Prostate gland (tissue), 2 donors: Measurements from ENCODE around the gene PCF11. TPM values are rescaled to one million over a fixed set of nuclear protein-coding genes. Genes with fewer than 3 reads are reported as not detected.

Experiments used
- DNase-seq: peaks from one replicate; pipeline ENCODE4 v3.0.0-alpha.2; 2019; ENCODE audit warnings: low spot score
- H3K27ac ChIP-seq, 2 donors: fragments of 200-600 bp; sonication (generic); 2 replicates each; pipeline ENCODE4 v1.5.1; 2017 to 2019
- H3K27me3 ChIP-seq: fragments of 200-600 bp; sonication (generic); replicated peaks from 2 replicates; pipeline ENCODE4 v1.5.1; 2019; ENCODE audit not compliant: insufficient read depth
- H3K36me3 ChIP-seq, 2 donors: fragments of 200-600 bp; sonication (generic); 1 replicate in 1 of 2; 2 replicates in 1 of 2; pipeline versions ENCODE4 v1.5.1 to v1.8.1; 2017 to 2019
- H3K4me1 ChIP-seq: fragments of 200-600 bp; sonication (generic); replicated peaks from 2 replicates; pipeline ENCODE4 v1.5.1; 2019
- H3K4me3 ChIP-seq, 2 donors: fragments of 200-600 bp; sonication (generic); 2 replicates each; pipeline ENCODE4 v1.5.1; 2017 to 2019
- H3K9me3 ChIP-seq: fragments of 200-600 bp; sonication (generic); 2 replicates; pipeline ENCODE4 v1.5.1; 2017
- POLR2A ChIP-seq: fragments of 450-650 bp; IDR thresholded peaks from one replicate; pipeline ENCODE4 v1.6.1; 2016; ENCODE audit warnings: antibody characterized with exemption, mild to moderate bottlenecking
- POLR2AphosphoS5 ChIP-seq: sonication (generic); formaldehyde crosslinking; IDR thresholded peaks from one replicate; pipeline ENCODE4 v1.6.1; 2017; ENCODE audit warnings: antibody characterized with exemption
- WGBS: methylation state at CpG from one replicate; pipeline ENCODE4 v1.1.5; 2018; 5-methylcytosine and 5-hydroxymethylcytosine counted together
- intact Hi-C: fragments of 100-400 bp; cut with DNase I; formaldehyde crosslinking; loops from one replicate; pipeline ENCODE4 v1.14.2; 2022
- small RNA-seq, 2 donors: library from RNA; depleted of rRNA; stranded (forward); fragments of <200 nt; gene quantifications; one replicate each; pipeline ENCODE3, GENCODE V24; 2016
- total RNA-seq, 2 donors: library from RNA; depleted of rRNA; stranded (reverse); fragments of >200 nt; gene quantifications; one replicate each; pipeline ENCODE4 v1.1.0, GENCODE V29; 2016
- TF ChIP-seq, protein P1 (sequence below), 4 experiments: fragments of 200-600 bp in 2 of 4; fragments of 450-650 bp in 2 of 4; sonication (generic) in 2 of 4; IDR thresholded peaks; 1 replicate in 3 of 4; 2 replicates in 1 of 4; pipeline ENCODE4 v1.5.1; 2016 to 2019; ENCODE audit warnings: antibody characterized with exemption in 4 of 4, mild to moderate bottlenecking in 2 of 4, moderate library complexity in 2 of 4

Gene PCF11
- total RNA-seq, 2 donors from 2014 or later = 64.1 to 75.2 TPM

DNA sequence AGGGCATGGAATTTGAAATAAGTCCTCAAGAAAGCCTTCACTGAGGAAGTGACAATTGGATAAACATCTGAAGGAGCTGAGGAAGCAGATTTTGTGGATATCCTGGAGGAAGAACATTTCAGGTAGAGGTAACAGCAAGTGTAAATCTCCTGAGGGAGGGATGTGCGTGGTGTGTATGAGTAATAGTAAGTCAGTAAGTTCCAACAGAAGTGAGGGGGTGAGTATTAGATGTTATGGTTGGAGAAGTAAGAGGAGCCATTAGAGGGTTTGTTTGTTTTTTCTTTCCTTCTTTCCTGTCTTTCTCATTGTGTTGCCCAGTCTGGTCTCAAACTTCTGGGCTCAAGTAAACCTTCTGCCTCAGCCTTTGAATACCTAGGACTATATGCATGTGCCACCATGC, 65.6 kb downstream of the PCF11 start:
- H3K9me3 ChIP-seq = no peaks in the 10 kb centered on the region
- no peak overlapping the region for H3K4me3 ChIP-seq
- no peaks in the 10 kb centered on the region for H3K27me3 ChIP-seq
- no peak for DNase-seq
- no peak for TF ChIP-seq POLR2AphosphoS5
- TF ChIP-seq POLR2A = no peak
- TF ChIP-seq, protein P1, sequence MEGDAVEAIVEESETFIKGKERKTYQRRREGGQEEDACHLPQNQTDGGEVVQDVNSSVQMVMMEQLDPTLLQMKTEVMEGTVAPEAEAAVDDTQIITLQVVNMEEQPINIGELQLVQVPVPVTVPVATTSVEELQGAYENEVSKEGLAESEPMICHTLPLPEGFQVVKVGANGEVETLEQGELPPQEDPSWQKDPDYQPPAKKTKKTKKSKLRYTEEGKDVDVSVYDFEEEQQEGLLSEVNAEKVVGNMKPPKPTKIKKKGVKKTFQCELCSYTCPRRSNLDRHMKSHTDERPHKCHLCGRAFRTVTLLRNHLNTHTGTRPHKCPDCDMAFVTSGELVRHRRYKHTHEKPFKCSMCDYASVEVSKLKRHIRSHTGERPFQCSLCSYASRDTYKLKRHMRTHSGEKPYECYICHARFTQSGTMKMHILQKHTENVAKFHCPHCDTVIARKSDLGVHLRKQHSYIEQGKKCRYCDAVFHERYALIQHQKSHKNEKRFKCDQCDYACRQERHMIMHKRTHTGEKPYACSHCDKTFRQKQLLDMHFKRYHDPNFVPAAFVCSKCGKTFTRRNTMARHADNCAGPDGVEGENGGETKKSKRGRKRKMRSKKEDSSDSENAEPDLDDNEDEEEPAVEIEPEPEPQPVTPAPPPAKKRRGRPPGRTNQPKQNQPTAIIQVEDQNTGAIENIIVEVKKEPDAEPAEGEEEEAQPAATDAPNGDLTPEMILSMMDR (IDR thresholded peaks at IDR 0.05) = no peak
- intact Hi-C loops = no loop called here
- H3K27ac ChIP-seq = no peak overlapping the region
- H3K4me1 ChIP-seq = no peaks in the 10 kb centered on the region
- no peaks in the 10 kb centered on the region for H3K36me3 ChIP-seq
- WGBS = 97% methylated on average over 1 of the region's 1 CpG

GRCh38 chr11:83223457-83223856, 66.5 kb downstream of the PCF11 start:
- no peak for DNase-seq
- Histone ChIP-seq H3K4me1 (no peaks in the 10 kb centered on the region), H3K27ac (no peak overlapping the region), H3K27me3 (no peaks in the 10 kb centered on the region), H3K9me3 (no peaks in the 10 kb centered on the region), H3K36me3 (no peaks in the 10 kb centered on the region), H3K4me3 (no peak overlapping the region)
- WGBS = 95% methylated on average over 2 of the region's 2 CpGs
- intact Hi-C loops = no loop called here
- no peak for TF ChIP-seq POLR2A
- TF ChIP-seq, protein P1 (IDR thresholded peaks at IDR 0.05) = no peak
- no peak for TF ChIP-seq POLR2AphosphoS5

GRCh38 chr11:83235825-83236224, 78.9 kb downstream of the PCF11 start:
- no peaks in the 10 kb centered on the region for H3K4me1 ChIP-seq
- TF ChIP-seq, protein P1 (IDR thresholded peaks at IDR 0.05) = no peak
- TF ChIP-seq POLR2AphosphoS5 = no peak
- no peak for TF ChIP-seq POLR2A
- H3K4me3 ChIP-seq = no peak overlapping the region
- intact Hi-C loops = no loop called here
- no peaks in the 10 kb centered on the region for H3K36me3 ChIP-seq
- DNase-seq = no peak
- H3K27ac ChIP-seq = no peak overlapping the region
- H3K9me3 ChIP-seq = no peaks in the 10 kb centered on the region
- WGBS = 28% methylated on average over 1 of the region's 1 CpG
- no peaks in the 10 kb centered on the region for H3K27me3 ChIP-seq

Small RNA genes within 50 kb of the gene (small RNA-seq; reads per million reads assigned to genes)
- gene AP000873.5 = 0 reads per million in 2 donors

Other genes starting within 250 kb of the PCF11 start
- gene RAB30, start 85.2 kb upstream of the PCF11 start, total RNA-seq = 10 to 100 TPM; 13.3 to 15.9 TPM
- 10 to 100 TPM; 11.6 to 24.5 TPM for gene ANKRD42, start 36.6 kb downstream of the PCF11 start, total RNA-seq
- gene CCDC90B, start 129.2 kb downstream of the PCF11 start, total RNA-seq = 10 to 100 TPM; 43.8 to 48.2 TPM